Measurements from ENCODE around the gene DOK3.

The DOK3 gene

GRCh38 chr5:177514541-177514940 is 4.9 kb upstream of the DOK3 start:
- no peak for FAIRE-seq

GRCh38 chr5:177513500-177513899 is 3.9 kb upstream of the DOK3 start:
- DNase-seq (ENCODE audit: insufficient read length, low spot score) = no peak
- no peak for FAIRE-seq

More at GRCh38 chr5:177514541-177514940, 4.9 kb upstream of the DOK3 start:
- no peak for DNase-seq (ENCODE audit: insufficient read length, low spot score)

- FAIRE-seq (no peak), DNase-seq (ENCODE audit: insufficient read length, low spot score) (no peak)
Observed at GRCh38 chr5:177512736-177513380, 3.2 kb upstream of the DOK3 start.

- no peak for DNase-seq (ENCODE audit: insufficient read length, low spot score)
- no peak for FAIRE-seq
Observed at GRCh38 chr5:177511796-177512675, 2.4 kb upstream of the DOK3 start.

- DNase-seq (ENCODE audit: insufficient read length, low spot score) = no peak
- FAIRE-seq = no peak
Observed at GRCh38 chr5:177511181-177511580, 1.6 kb upstream of the DOK3 start.

GRCh38 chr5:177510567-177511053 is 984 bp upstream of the DOK3 start:
- DNase-seq (ENCODE audit: insufficient read length, low spot score) (no peak), FAIRE-seq (peak; percentile 96)

GRCh38 chr5:177509991-177510566 is 453 bp upstream of the DOK3 start:
- FAIRE-seq = no peak
- DNase-seq (ENCODE audit: insufficient read length, low spot score) = no peak

GRCh38 chr5:177508837-177509236 is 789 bp downstream of the DOK3 start:
- FAIRE-seq (peak; percentile 97), DNase-seq (ENCODE audit: insufficient read length, low spot score) (no peak)

- DNase-seq (ENCODE audit: insufficient read length, low spot score) (no peak), FAIRE-seq (no peak)
Observed at GRCh38 chr5:177508221-177508611, 1.4 kb downstream of the DOK3 start.

GRCh38 chr5:177507596-177508220 is 1.9 kb downstream of the DOK3 start:
- DNase-seq (ENCODE audit: insufficient read length, low spot score) = no peak
- FAIRE-seq = no peak

- DNase-seq (ENCODE audit: insufficient read length, low spot score) (no peak), FAIRE-seq (peak; percentile 21)
Observed at GRCh38 chr5:177507165-177507564, 2.5 kb downstream of the DOK3 start.

- no peak for DNase-seq (ENCODE audit: insufficient read length, low spot score)
- FAIRE-seq = no peak
Observed at GRCh38 chr5:177505075-177505474, 4.6 kb downstream of the DOK3 start.

- FAIRE-seq = no peak
Observed at GRCh38 chr5:177504086-177505056, 5.3 kb downstream of the DOK3 start.

GRCh38 chr5:177503351-177504085 is 6.1 kb downstream of the DOK3 start:
- FAIRE-seq (no peak), DNase-seq (ENCODE audit: insufficient read length, low spot score) (no peak)

More at GRCh38 chr5:177504086-177505056, 5.3 kb downstream of the DOK3 start:
- DNase-seq (ENCODE audit: insufficient read length, low spot score) = no peak

- DNase-seq (ENCODE audit: insufficient read length, low spot score) = no peak
- FAIRE-seq = no peak
Observed at GRCh38 chr5:177502886-177503285, 6.7 kb downstream of the DOK3 start.

- FAIRE-seq = peak; percentile 97
- DNase-seq (ENCODE audit: insufficient read length, low spot score) = no peak
Observed at GRCh38 chr5:177501874-177502678, 7.5 kb downstream of the DOK3 start.

GRCh38 chr5:177500685-177501522 is 8.7 kb downstream of the DOK3 start:
- FAIRE-seq = peak; percentile 87
- DNase-seq (ENCODE audit: insufficient read length, low spot score) = no peak
